H1 (cell line): ENCODE measurements around the gene MUC4. TPM values are rescaled to one million over a fixed set of nuclear protein-coding genes. Genes with fewer than 3 reads are reported as not detected.

Source experiments
- PHF8 ChIP-seq: fragments of 200-600 bp; sonication (generic); conservative IDR thresholded peaks from 2 replicates; pipeline ENCODE4 v1.7.1; 2012; ENCODE audit warnings: low read depth, mild to moderate bottlenecking, inconsistent platforms, low read length, moderate library complexity
- polyA plus RNA-seq, 7 experiments: library from polyadenylated mRNA; depleted of rRNA in 3 of 7; stranded (reverse) in 5 of 7; unstranded in 2 of 7; fragments of >200 nt in 5 of 7; fragments of 200-250 nt in 2 of 7; gene quantifications; 1 replicate in 5 of 7; 2 replicates in 1 of 7; 4 replicates in 1 of 7; pipeline versions ENCODE4 v1.2.1 to v1.2.3, GENCODE V29; 2011 to 2013; ENCODE audit warnings: missing spikeins in 2 of 7, mixed read lengths in 2 of 7
- total RNA-seq: library from RNA; stranded (reverse); fragmentation: NEBNext Ultra II Directional; extraction: Animal tissue kit (Norgen Biotek cat#: 25700); gene quantifications from 2 replicates; pipeline ENCODE4 v1.2.1, GENCODE V29; 2021
- TF ChIP-seq, protein P1 (sequence below), 3 experiments: IDR thresholded peaks; 1 replicate in 2 of 3; 2 replicates in 1 of 3; pipeline versions ENCODE4 v1.5.1 to v1.6.1; 2011; ENCODE audit warnings: low read length in 3 of 3, mild to moderate bottlenecking in 3 of 3, inconsistent platforms in 2 of 3, low read depth in 1 of 3, moderate library complexity in 1 of 3; ENCODE audit not compliant: insufficient read depth in 1 of 3; ENCODE audit errors: control extremely low read depth in 1 of 3

MUC4 gene
- total and polyA plus RNA-seq, 2 of the 8 experiments (the other 6 are each of a cell fraction or from before 2014, with no cell fraction given), result 0.89 to 2.0 TPM

DNA sequence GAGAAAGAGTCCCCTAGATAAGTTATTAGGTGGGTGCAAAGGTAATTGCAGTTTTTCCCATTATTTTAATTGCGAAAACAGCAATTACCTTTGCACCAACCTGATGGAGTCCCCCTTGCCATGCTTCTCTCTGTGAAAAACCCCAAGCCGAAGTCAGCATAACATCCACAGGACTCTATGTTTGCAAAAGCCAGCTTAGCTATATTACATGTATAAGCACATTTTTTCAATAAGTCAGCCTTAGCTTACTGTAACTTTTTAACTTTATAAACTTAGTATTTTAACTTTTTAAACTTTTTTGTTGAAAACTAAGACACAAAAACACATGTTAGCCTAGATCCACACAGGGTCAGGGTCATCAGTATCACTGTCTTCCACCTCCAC is 112.3 kb downstream of the MUC4 start (continued):
- no peak for TF ChIP-seq PHF8
- TF ChIP-seq, protein P1, sequence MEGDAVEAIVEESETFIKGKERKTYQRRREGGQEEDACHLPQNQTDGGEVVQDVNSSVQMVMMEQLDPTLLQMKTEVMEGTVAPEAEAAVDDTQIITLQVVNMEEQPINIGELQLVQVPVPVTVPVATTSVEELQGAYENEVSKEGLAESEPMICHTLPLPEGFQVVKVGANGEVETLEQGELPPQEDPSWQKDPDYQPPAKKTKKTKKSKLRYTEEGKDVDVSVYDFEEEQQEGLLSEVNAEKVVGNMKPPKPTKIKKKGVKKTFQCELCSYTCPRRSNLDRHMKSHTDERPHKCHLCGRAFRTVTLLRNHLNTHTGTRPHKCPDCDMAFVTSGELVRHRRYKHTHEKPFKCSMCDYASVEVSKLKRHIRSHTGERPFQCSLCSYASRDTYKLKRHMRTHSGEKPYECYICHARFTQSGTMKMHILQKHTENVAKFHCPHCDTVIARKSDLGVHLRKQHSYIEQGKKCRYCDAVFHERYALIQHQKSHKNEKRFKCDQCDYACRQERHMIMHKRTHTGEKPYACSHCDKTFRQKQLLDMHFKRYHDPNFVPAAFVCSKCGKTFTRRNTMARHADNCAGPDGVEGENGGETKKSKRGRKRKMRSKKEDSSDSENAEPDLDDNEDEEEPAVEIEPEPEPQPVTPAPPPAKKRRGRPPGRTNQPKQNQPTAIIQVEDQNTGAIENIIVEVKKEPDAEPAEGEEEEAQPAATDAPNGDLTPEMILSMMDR (IDR thresholded peaks at IDR 0.05; ENCODE audit: control extremely low read depth in 1 of 3, insufficient read depth in 1 of 3, low read depth in 1 of 3, low read length in 3 of 3), result no peak
